ENCODE measurements around the gene CACNA1G. TPM values are rescaled to one million over a fixed set of nuclear protein-coding genes. Genes with fewer than 3 reads are reported as not detected.

The CACNA1G gene
- total and polyA plus RNA-seq, 2 donors, result 0.15 to 6.6 TPM

- Histone ChIP-seq H3K4me3 (ENCODE audit: low read depth, low read length) (no peak overlapping the region), H3K36me3 (ENCODE audit: insufficient read depth) (no peaks in the 10 kb centered on the region), H3K4me1 (ENCODE audit: insufficient read depth) (no peaks in the 10 kb centered on the region), H3K27ac (ENCODE audit: low read depth) (no peak overlapping the region)
- WGBS, result 84% methylated on average over 11 of the region's 11 CpGs
- no peak for DNase-seq (ENCODE audit: extremely low spot score)
These were observed 58.4 kb downstream of the CACNA1G start for GRCh38 chr17:50618941-50619340.

- no peaks in the 10 kb centered on the region for H3K36me3 ChIP-seq (ENCODE audit: insufficient read depth)
- no peak overlapping the region for H3K4me3 ChIP-seq (ENCODE audit: low read depth, low read length)
- no peaks in the 10 kb centered on the region for H3K4me1 ChIP-seq (ENCODE audit: insufficient read depth)
- no peak overlapping the region for H3K27ac ChIP-seq (ENCODE audit: low read depth)
- WGBS, result 88% methylated on average over 7 of the region's 7 CpGs
- DNase-seq (ENCODE audit: extremely low spot score), result no peak
These were observed 59.0 kb downstream of the CACNA1G start for GRCh38 chr17:50619489-50619888.

- H3K4me3 ChIP-seq (ENCODE audit: low read depth, low read length), result no peak overlapping the region
- WGBS, result 61% methylated on average over 5 of the region's 5 CpGs
- no peaks in the 10 kb centered on the region for H3K4me1 ChIP-seq (ENCODE audit: insufficient read depth)
- H3K36me3 ChIP-seq (ENCODE audit: insufficient read depth), result no peaks in the 10 kb centered on the region
- no peak overlapping the region for H3K27ac ChIP-seq (ENCODE audit: low read depth)
- DNase-seq (ENCODE audit: extremely low spot score), result no peak
These were observed 59.7 kb downstream of the CACNA1G start for GRCh38 chr17:50620237-50620636.

GRCh38 chr17:50620858-50621257, 60.3 kb downstream of the CACNA1G start:
- no peak overlapping the region for H3K27ac ChIP-seq (ENCODE audit: low read depth)
- no peak for DNase-seq (ENCODE audit: extremely low spot score)
- 66% methylated on average over 17 of the region's 17 CpGs for WGBS
- no peak overlapping the region for H3K4me3 ChIP-seq (ENCODE audit: low read depth, low read length)
- H3K4me1 ChIP-seq (ENCODE audit: insufficient read depth), result no peaks in the 10 kb centered on the region
- no peaks in the 10 kb centered on the region for H3K36me3 ChIP-seq (ENCODE audit: insufficient read depth)

- Histone ChIP-seq H3K36me3 (ENCODE audit: insufficient read depth) (no peaks in the 10 kb centered on the region), H3K4me1 (ENCODE audit: insufficient read depth) (no peaks in the 10 kb centered on the region), H3K27ac (ENCODE audit: low read depth) (no peak overlapping the region), H3K4me3 (ENCODE audit: low read depth, low read length) (no peak overlapping the region)
- WGBS, result 79% methylated on average over 16 of the region's 16 CpGs
- DNase-seq (ENCODE audit: extremely low spot score), result no peak
These were observed 61.1 kb downstream of the CACNA1G start for GRCh38 chr17:50621574-50622031.

- Histone ChIP-seq H3K27ac (ENCODE audit: low read depth) (no peak overlapping the region), H3K36me3 (ENCODE audit: insufficient read depth) (no peaks in the 10 kb centered on the region), H3K4me1 (ENCODE audit: insufficient read depth) (no peaks in the 10 kb centered on the region), H3K4me3 (ENCODE audit: low read depth, low read length) (no peak overlapping the region)
- WGBS, result 88% methylated on average over 7 of the region's 7 CpGs
- DNase-seq (ENCODE audit: extremely low spot score), result no peak
These were observed 63.9 kb downstream of the CACNA1G start for GRCh38 chr17:50624321-50624934.

GRCh38 chr17:50625032-50625871, 64.7 kb downstream of the CACNA1G start:
- no peak overlapping the region for H3K27ac ChIP-seq (ENCODE audit: low read depth)
- H3K36me3 ChIP-seq (ENCODE audit: insufficient read depth), result no peaks in the 10 kb centered on the region
- H3K4me3 ChIP-seq (ENCODE audit: low read depth, low read length), result no peak overlapping the region
- no peaks in the 10 kb centered on the region for H3K4me1 ChIP-seq (ENCODE audit: insufficient read depth)
- no peak for DNase-seq (ENCODE audit: extremely low spot score)
- WGBS, result 87% methylated on average over 19 of the region's 19 CpGs

- no peak for DNase-seq (ENCODE audit: extremely low spot score)
- no peaks in the 10 kb centered on the region for H3K36me3 ChIP-seq (ENCODE audit: insufficient read depth)
- WGBS, result 41% methylated on average over 19 of the region's 19 CpGs
These were observed 65.6 kb downstream of the CACNA1G start for GRCh38 chr17:50626037-50626574.

GRCh38 chr17:50627036-50627781, 66.7 kb downstream of the CACNA1G start:
- 87% methylated on average over 17 of the region's 17 CpGs for WGBS
- Histone ChIP-seq H3K4me3 (ENCODE audit: low read depth, low read length) (no peak overlapping the region), H3K4me1 (ENCODE audit: insufficient read depth) (no peaks in the 10 kb centered on the region), H3K27ac (ENCODE audit: low read depth) (no peak overlapping the region), H3K36me3 (ENCODE audit: insufficient read depth) (no peaks in the 10 kb centered on the region)
- DNase-seq (ENCODE audit: extremely low spot score), result no peak

More at GRCh38 chr17:50626037-50626574, 65.6 kb downstream of the CACNA1G start:
- H3K27ac ChIP-seq (ENCODE audit: low read depth), result no peak overlapping the region
- H3K4me3 ChIP-seq (ENCODE audit: low read depth, low read length), result no peak overlapping the region
- no peaks in the 10 kb centered on the region for H3K4me1 ChIP-seq (ENCODE audit: insufficient read depth)

GRCh38 chr17:50627782-50628601, 67.5 kb downstream of the CACNA1G start:
- Histone ChIP-seq H3K4me1 (ENCODE audit: insufficient read depth) (no peaks in the 10 kb centered on the region), H3K4me3 (ENCODE audit: low read depth, low read length) (no peak overlapping the region), H3K36me3 (ENCODE audit: insufficient read depth) (no peaks in the 10 kb centered on the region), H3K27ac (ENCODE audit: low read depth) (no peak overlapping the region)
- 40% methylated on average over 17 of the region's 17 CpGs for WGBS
- DNase-seq (ENCODE audit: extremely low spot score), result no peak

GRCh38 chr17:50629902-50630301, 69.4 kb downstream of the CACNA1G start:
- WGBS, result 56% methylated on average over 6 of the region's 6 CpGs
- Histone ChIP-seq H3K4me1 (ENCODE audit: insufficient read depth) (no peaks in the 10 kb centered on the region), H3K4me3 (ENCODE audit: low read depth, low read length) (no peak overlapping the region), H3K36me3 (ENCODE audit: insufficient read depth) (no peaks in the 10 kb centered on the region), H3K27ac (ENCODE audit: low read depth) (no peak overlapping the region)
- DNase-seq (ENCODE audit: extremely low spot score), result no peak

- Histone ChIP-seq H3K4me1 (ENCODE audit: insufficient read depth) (no peaks in the 10 kb centered on the region), H3K27ac (ENCODE audit: low read depth) (no peak overlapping the region), H3K4me3 (ENCODE audit: low read depth, low read length) (no peak overlapping the region), H3K36me3 (ENCODE audit: insufficient read depth) (no peaks in the 10 kb centered on the region)
- WGBS, result 67% methylated on average over 7 of the region's 7 CpGs
- DNase-seq (ENCODE audit: extremely low spot score), result no peak
These were observed 70.1 kb downstream of the CACNA1G start for GRCh38 chr17:50630524-50631194.

All from urinary bladder (tissue), 4 donors.